ENCODE measurements around the gene AARS2. TPM values are rescaled to one million over a fixed set of nuclear protein-coding genes. Genes with fewer than 3 reads are reported as not detected.

Gene AARS2
- total and polyA plus RNA-seq, 2 of the 8 experiments (the other 6 are each of a cell fraction or from before 2014, with no cell fraction given) = 8.6 to 20.4 TPM

- TF ChIP-seq BRCA1 (IDR thresholded peaks at IDR 0.05; ENCODE audit: low read depth, low read length) = no peak
- TF ChIP-seq MAFK (IDR thresholded peaks at IDR 0.05; ENCODE audit: low read depth, low read length) = no peak
These were observed 39.5 kb downstream of the AARS2 start (continued) for GRCh38 chr6:44273617-44274016.
